GM23338 (cell line): ENCODE measurements around the gene DENND2A. TPM values are rescaled to one million over a fixed set of nuclear protein-coding genes. Genes with fewer than 3 reads are reported as not detected.
A peak's percentile ranks its signal among the peaks of the same experiment; 100 is the strongest.

Experiments
- ATAC-seq: fragments of 200-7000 bp; cut with Tn5 transposase; 3 replicates; pipeline ENCODE4 v1.9.1; 2020
- DNase-seq: peaks from one replicate; pipeline ENCODE4 v3.0.0-alpha.2; 2015; ENCODE audit warnings: low spot score
- H2AFZ ChIP-seq: fragments of 200-600 bp; sonication (generic); 2 replicates; pipeline ENCODE4 v1.8.0; 2016; ENCODE audit warnings: antibody characterized with exemption, mild to moderate bottlenecking, moderate library complexity
- H3F3A ChIP-seq: fragments of 200-600 bp; sonication (generic); replicated peaks from 2 replicates; pipeline ENCODE4 v1.8.0; 2017; ENCODE audit warnings: antibody characterized with exemption, mixed run types, low read depth
- H3K27ac ChIP-seq: fragments of 200-600 bp; sonication (generic); 2 replicates; pipeline ENCODE4 v1.6.1; 2016; ENCODE audit warnings: low read depth
- H3K27me3 ChIP-seq: fragments of 200-600 bp; sonication (generic); 2 replicates; pipeline ENCODE4 v1.8.0; 2016; ENCODE audit warnings: mild to moderate bottlenecking, mixed run types, moderate library complexity; ENCODE audit not compliant: insufficient read depth
- H3K36me3 ChIP-seq: fragments of 200-600 bp; sonication (generic); 2 replicates; pipeline ENCODE4 v1.8.0; 2016; ENCODE audit warnings: mild to moderate bottlenecking; ENCODE audit not compliant: insufficient read depth
- H3K4me1 ChIP-seq: fragments of 200-600 bp; sonication (generic); 2 replicates; pipeline ENCODE4 v1.8.0; 2016; ENCODE audit warnings: mild to moderate bottlenecking, moderate library complexity; ENCODE audit not compliant: insufficient read depth
- H3K4me2 ChIP-seq: fragments of 200-600 bp; sonication (generic); 2 replicates; pipeline ENCODE4 v1.7.1; 2017; ENCODE audit warnings: mixed run types
- H3K4me3 ChIP-seq: fragments of 200-600 bp; sonication (generic); 2 replicates; pipeline ENCODE4 v1.6.1; 2016; ENCODE audit warnings: mixed run types
- H3K79me2 ChIP-seq: fragments of 200-600 bp; sonication (generic); replicated peaks from 2 replicates; pipeline ENCODE4 v1.8.0; 2017; ENCODE audit warnings: mild to moderate bottlenecking; ENCODE audit not compliant: insufficient read depth
- H3K9me2 ChIP-seq: fragments of 200-600 bp; sonication (generic); 2 replicates; pipeline ENCODE4 v1.8.0; 2017; ENCODE audit not compliant: insufficient read depth
- H4K20me1 ChIP-seq: fragments of 200-600 bp; sonication (generic); replicated peaks from 2 replicates; pipeline ENCODE4 v1.8.0; 2017; ENCODE audit warnings: mild to moderate bottlenecking; ENCODE audit not compliant: insufficient read depth
- H3K27ac Mint-ChIP-seq: 2 replicates; pipeline ENCODE4 v1.8.0; 2020; ENCODE audit warnings: inconsistent platforms, mild to moderate bottlenecking, moderate library complexity, mixed read lengths
- H3K27me3 Mint-ChIP-seq: 3 replicates; pipeline ENCODE4 v1.8.0; 2022; ENCODE audit warnings: low read depth, mild to moderate bottlenecking, moderate library complexity, mixed read lengths, inconsistent platforms; ENCODE audit not compliant: insufficient read depth, poor library complexity
- H3K36me3 Mint-ChIP-seq: 3 replicates; pipeline ENCODE4 v1.8.0; 2021; ENCODE audit warnings: low read depth, mild to moderate bottlenecking, inconsistent platforms, moderate library complexity, mixed read lengths
- H3K4me1 Mint-ChIP-seq: 3 replicates; pipeline ENCODE4 v1.8.0; 2020; ENCODE audit warnings: mild to moderate bottlenecking, inconsistent platforms, mixed read lengths
- H3K4me3 Mint-ChIP-seq: 3 replicates; pipeline ENCODE4 v1.8.0; 2021; ENCODE audit warnings: moderate library complexity, mild to moderate bottlenecking, inconsistent platforms, mixed read lengths
- H3K9me3 Mint-ChIP-seq: 3 replicates; pipeline ENCODE4 v1.8.0; 2020; ENCODE audit warnings: moderate library complexity, mild to moderate bottlenecking, inconsistent platforms, mixed read lengths
- CTCF ChIP-seq, 2 experiments: fragments of 200-600 bp in 1 of 2; sonication (generic) in 1 of 2; conservative IDR thresholded peaks; 2 replicates each; pipeline versions ENCODE4 v1.5.1 to v1.6.1; 2016 to 2017; ENCODE audit warnings: antibody characterized with exemption in 2 of 2, low read depth in 2 of 2, mild to moderate bottlenecking in 2 of 2, moderate library complexity in 1 of 2
- ETS1 ChIP-seq: IDR thresholded peaks from 2 replicates; pipeline ENCODE4 v1.6.1; 2016; ENCODE audit warnings: antibody characterized with exemption
- EZH2 ChIP-seq: fragments of 200-600 bp; sonication (generic); IDR thresholded peaks from one replicate; pipeline ENCODE4 v1.8.0; 2017; ENCODE audit warnings: antibody characterized with exemption, mild to moderate bottlenecking, low read depth; ENCODE audit not compliant: unreplicated experiment
- EZH2phosphoT487 ChIP-seq: fragments of 200-600 bp; sonication (generic); IDR thresholded peaks from one replicate; pipeline ENCODE4 v1.8.1; 2018; ENCODE audit warnings: antibody characterized with exemption; ENCODE audit not compliant: unreplicated experiment
- JUNB ChIP-seq: IDR thresholded peaks from one replicate; pipeline ENCODE4 v1.6.1; 2016; ENCODE audit warnings: antibody characterized with exemption; ENCODE audit not compliant: unreplicated experiment
- NANOG ChIP-seq: IDR thresholded peaks from 2 replicates; pipeline ENCODE4 v1.6.1; 2016; ENCODE audit warnings: antibody characterized with exemption, borderline replicate concordance
- STAT1 ChIP-seq: IDR thresholded peaks from one replicate; pipeline ENCODE4 v1.6.1; 2016; ENCODE audit warnings: antibody characterized with exemption; ENCODE audit not compliant: unreplicated experiment
- ZNF331 ChIP-seq: fragments of 250-450 bp; sonication (Bioruptor Pico); IDR thresholded peaks from 2 replicates; pipeline ENCODE4 v1.5.0; 2020; ENCODE audit warnings: low read depth, mild to moderate bottlenecking, moderate library complexity
- polyA plus RNA-seq: library from polyadenylated mRNA; unstranded; fragments of >200 nt; fragmentation: Nextera tagmentation; extraction: Ambion mirVana; gene quantifications from 2 replicates; pipeline ENCODE4 v1.2.1, GENCODE V29; 2016
- total RNA-seq: library from RNA; depleted of rRNA; stranded (reverse); fragments of >200 nt; shearing (Covaris generic); gene quantifications from 2 replicates; pipeline ENCODE4 v1.2.3, GENCODE V29; 2014
- TF ChIP-seq, protein P1 (sequence below): IDR thresholded peaks from one replicate; pipeline ENCODE4 v1.6.1; 2018; ENCODE audit warnings: antibody characterized with exemption; ENCODE audit not compliant: unreplicated experiment

The DENND2A gene
- total and polyA plus RNA-seq, 2 experiments from 2014 or later = 1.7 to 5.6 TPM

GRCh38 chr7:140485500-140486265 is 154.9 kb downstream of the DENND2A start (continued):
- no peak for TF ChIP-seq ETS1
- TF ChIP-seq EZH2 = no peak
- TF ChIP-seq, protein P1, sequence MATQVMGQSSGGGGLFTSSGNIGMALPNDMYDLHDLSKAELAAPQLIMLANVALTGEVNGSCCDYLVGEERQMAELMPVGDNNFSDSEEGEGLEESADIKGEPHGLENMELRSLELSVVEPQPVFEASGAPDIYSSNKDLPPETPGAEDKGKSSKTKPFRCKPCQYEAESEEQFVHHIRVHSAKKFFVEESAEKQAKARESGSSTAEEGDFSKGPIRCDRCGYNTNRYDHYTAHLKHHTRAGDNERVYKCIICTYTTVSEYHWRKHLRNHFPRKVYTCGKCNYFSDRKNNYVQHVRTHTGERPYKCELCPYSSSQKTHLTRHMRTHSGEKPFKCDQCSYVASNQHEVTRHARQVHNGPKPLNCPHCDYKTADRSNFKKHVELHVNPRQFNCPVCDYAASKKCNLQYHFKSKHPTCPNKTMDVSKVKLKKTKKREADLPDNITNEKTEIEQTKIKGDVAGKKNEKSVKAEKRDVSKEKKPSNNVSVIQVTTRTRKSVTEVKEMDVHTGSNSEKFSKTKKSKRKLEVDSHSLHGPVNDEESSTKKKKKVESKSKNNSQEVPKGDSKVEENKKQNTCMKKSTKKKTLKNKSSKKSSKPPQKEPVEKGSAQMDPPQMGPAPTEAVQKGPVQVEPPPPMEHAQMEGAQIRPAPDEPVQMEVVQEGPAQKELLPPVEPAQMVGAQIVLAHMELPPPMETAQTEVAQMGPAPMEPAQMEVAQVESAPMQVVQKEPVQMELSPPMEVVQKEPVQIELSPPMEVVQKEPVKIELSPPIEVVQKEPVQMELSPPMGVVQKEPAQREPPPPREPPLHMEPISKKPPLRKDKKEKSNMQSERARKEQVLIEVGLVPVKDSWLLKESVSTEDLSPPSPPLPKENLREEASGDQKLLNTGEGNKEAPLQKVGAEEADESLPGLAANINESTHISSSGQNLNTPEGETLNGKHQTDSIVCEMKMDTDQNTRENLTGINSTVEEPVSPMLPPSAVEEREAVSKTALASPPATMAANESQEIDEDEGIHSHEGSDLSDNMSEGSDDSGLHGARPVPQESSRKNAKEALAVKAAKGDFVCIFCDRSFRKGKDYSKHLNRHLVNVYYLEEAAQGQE = no peak
- no peak for TF ChIP-seq EZH2phosphoT487
- no peak for TF ChIP-seq ZNF331 (CRISPR knock-in tag)
- no peak for TF ChIP-seq STAT1
- no peak for TF ChIP-seq NANOG

GRCh38 chr7:140484951-140485499 is 155.6 kb downstream of the DENND2A start:
- H3K27ac ChIP-seq = peak overlapping the region; percentile 79
- no peaks in the 10 kb centered on the region for H4K20me1 ChIP-seq
- ATAC-seq = peak; percentile 17; the same call in 2 of the 3 replicates
- peak overlapping the region; percentile 45 for H3K4me2 ChIP-seq
- TF ChIP-seq ZNF331 (CRISPR knock-in tag) (no peak), NANOG (peak; percentile 89), JUNB (no peak), CTCF (conservative IDR thresholded peaks at IDR 0.05; ENCODE audit: low read depth in 2 of 2) (no peak)
- H3F3A ChIP-seq = peaks cover 17% of the 10 kb centered on the region
- Mint-ChIP-seq H3K9me3 (no peaks in the 10 kb centered on the region), H3K36me3 (no peaks in the 10 kb centered on the region), H3K4me3 (peak overlapping the region; percentile 36), H3K27me3 (no peaks in the 10 kb centered on the region), H3K27ac (peak overlapping the region; percentile 91), H3K4me1 (peaks cover 34% of the 10 kb centered on the region)
- H3K36me3 ChIP-seq = no peaks in the 10 kb centered on the region
- no peaks in the 10 kb centered on the region for H3K79me2 ChIP-seq
- peak; percentile 23 for DNase-seq
- H3K4me3 ChIP-seq = peak overlapping the region; percentile 6; the same call in 1 of the 2 replicates
- no peak overlapping the region for H2AFZ ChIP-seq
- H3K27me3 ChIP-seq = no peaks in the 10 kb centered on the region
- no peaks in the 10 kb centered on the region for H3K9me2 ChIP-seq
- peaks cover 25% of the 10 kb centered on the region for H3K4me1 ChIP-seq
